Right ventricle myocardium inferior (tissue), 1 donor: Measurements from ENCODE around the gene PYROXD2. TPM values are rescaled to one million over a fixed set of nuclear protein-coding genes. Genes with fewer than 3 reads are reported as not detected.

Source experiments
- ATAC-seq: fragments of 200-7000 bp; cut with Tn5 transposase; one replicate; pipeline ENCODE4 v1.9.1; 2020; ENCODE audit warnings: mild to moderate bottlenecking, moderate library complexity
- DNase-seq: peaks from one replicate; pipeline ENCODE4 v3.0.0; 2021; ENCODE audit errors: missing footprints
- intact Hi-C: fragments of 100-400 bp; cut with DNase I; formaldehyde crosslinking; loops from one replicate; pipeline ENCODE4 v1.11.0; 2022
- long read RNA-seq: library from polyadenylated mRNA; unstranded; transcript quantifications from one replicate; pipeline ENCODE4 v2.0.0, GENCODE V29; 2021
- total RNA-seq: library from RNA; stranded (reverse); fragmentation: NEBNext Ultra II Directional; extraction: Animal tissue kit (Norgen Biotek cat#: 25700); gene quantifications from one replicate; pipeline ENCODE4 v1.2.1, GENCODE V29; 2021
- donor health status: DM: no; HTN: yes; CAD: no; lungs with severe emphysema.

PYROXD2 gene
- 10.7 TPM for total RNA-seq
- long read RNA-seq, partial matches to known transcripts: 2 of 6 reads
- long read RNA-seq, other reads (novel, unspliced or antisense): 3 of 6 reads

DNA sequence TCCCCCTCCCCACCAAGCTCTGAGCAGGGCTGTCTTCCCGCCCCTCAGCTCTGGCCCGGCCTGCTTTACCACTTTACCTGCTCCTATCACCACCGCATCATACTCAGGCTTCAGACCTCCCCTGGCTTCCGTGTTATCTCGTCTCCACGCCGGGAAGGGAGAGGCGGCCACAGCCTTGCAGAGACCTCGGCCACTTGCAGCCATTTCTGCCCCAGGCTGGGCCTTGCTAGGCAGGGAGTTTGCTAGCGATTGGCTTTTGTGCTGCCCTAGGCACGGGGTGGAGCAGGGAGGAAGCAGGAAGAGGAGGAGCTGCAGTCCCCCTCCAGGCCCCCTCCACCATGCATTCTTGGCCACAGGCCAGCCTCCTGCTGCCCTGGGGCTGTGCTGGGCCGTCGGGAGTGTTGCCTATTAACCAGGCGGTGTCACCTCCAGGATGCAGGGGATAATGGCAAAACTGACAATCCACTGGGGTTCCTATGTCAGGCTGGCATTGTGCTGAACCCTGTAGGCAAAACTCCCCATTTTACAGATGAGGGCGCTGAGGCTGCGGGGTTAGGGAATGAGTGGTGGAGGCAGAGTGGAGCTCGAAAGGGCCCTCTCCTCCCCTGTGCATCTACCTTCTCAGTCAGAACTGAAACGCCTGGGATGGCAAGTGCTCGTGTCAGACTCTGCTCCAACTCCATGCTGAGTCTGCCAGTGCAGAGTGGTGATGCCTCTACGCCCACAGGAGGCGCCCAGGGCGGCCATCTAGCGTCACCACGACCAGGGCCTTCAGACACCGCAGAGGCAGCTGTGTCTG is at the start of gene PYROXD2:
Gene PYROXD2, minus strand, starts transcription at position 251 of the 799 bp plus-strand sequence. Its CDS starts 47 bp downstream, at position 204.
- peak; percentile 96 for ATAC-seq
- peak; percentile 94 for DNase-seq
- intact Hi-C loops: loop anchor here (5.0 kb wide), 2 partner anchors 73 to 93 kb away; no protein-coding TSS in a partner anchor

GRCh38 chr10:98463976-98464754 is 49.2 kb upstream of the PYROXD2 start:
- intact Hi-C loops: no loop called here
- DNase-seq: no peak
- ATAC-seq: no peak

GRCh38 chr10:98463016-98463415 is 48.0 kb upstream of the PYROXD2 start:
- no peak for DNase-seq
- intact Hi-C loops: no loop called here
- ATAC-seq: no peak

DNA sequence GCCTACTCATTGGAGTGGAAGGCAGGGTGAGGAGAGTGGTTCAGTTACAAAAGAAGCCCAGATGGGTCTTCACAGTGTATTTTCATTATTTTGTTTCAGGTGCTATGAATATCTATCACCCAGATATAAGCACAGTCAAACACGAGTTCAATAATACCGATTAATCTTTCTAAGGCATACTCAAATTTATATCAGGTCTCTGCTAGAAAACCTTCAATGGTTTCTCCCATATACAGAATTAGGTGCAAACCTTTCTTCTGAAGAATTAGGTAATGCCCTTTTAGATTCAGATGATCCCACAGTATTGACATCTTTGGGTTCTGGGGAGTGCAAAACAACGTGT is 46.5 kb upstream of the PYROXD2 start:
- intact Hi-C loops: no loop called here
- DNase-seq (no peak), ATAC-seq (no peak)

DNA sequence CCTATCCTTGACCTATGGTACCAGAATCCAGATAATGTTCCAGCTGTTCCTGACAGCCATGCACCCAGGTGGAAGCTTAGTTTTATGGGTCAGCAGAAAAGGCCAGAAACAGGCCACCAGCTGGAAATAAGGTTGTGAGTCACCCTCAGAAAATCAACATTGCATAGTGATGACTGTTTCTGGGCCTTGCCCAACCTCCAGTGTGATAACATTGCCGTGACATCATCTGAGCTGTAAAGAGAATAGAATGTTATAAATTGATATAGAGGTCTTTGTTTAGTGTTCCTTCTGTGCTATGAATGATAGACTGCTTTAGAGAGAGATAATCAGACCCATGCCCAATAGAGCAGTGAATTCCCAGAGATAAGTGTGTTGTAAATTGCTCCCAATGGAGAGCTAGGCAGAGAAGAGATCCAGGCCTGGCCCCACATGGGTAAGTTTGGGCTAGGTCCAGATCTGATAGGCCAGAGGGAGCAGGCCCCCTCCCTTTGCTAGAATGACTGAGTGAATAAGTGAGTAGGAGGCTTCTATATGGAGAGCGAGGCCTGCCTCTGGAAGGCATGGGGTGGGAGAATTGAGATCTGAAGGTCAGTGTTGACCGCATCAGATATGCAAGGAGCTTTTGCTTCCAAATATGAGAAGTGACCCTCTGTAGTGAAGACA is 46.0 kb upstream of the PYROXD2 start:
- intact Hi-C loops: no loop called here
- DNase-seq (no peak), ATAC-seq (peak; percentile 85)

DNA sequence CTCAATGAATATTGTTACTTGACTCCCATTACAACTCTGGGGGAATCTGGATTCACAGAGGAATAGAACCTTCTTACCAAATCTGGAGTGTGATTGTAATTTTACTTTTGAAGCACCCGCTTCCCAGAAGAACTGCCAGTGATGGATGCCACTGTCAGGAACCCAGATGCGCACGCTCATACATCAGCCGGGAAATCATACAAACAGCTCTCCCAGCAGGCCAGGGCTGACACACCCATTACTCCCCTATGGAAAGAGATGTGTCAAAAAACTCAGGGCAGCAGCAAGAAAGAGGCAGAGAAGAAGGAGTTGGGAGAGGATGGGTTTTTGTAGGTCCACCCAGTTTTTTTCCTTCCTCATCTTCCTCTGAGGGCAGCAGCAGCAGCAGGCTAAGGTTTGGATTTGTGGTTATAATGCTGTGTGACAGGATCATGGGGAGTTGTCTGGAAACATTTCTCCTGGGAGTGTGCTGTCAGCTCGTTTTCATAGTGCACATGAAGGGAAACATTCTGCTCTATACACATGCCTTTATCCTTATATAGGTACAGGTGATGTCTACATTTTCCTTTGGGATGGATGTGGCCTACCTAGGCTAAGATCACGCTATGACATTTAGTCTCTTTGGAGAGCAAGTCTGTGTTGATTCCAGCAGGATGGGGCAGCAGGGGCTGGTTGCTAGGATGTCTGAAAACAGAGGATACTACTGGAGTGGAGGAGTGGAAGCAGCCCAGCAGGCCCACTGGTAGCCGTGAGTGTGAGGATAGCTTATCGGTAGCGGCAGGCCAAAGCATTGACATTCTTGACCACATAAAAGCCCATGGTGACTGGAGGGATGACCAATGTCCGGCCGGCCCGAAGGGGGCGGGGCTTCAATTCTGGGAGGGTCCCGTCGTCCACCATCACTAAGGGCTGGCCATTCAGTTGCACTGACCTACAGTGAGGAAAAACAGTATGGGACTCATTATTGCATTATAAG is 44.1 kb upstream of the PYROXD2 start:
- no peak for DNase-seq
- ATAC-seq: no peak
- intact Hi-C loops: no loop called here

- intact Hi-C loops: no loop called here
- DNase-seq (no peak), ATAC-seq (no peak)
Observed at GRCh38 chr10:98457721-98458120, 42.7 kb upstream of the PYROXD2 start.

DNA sequence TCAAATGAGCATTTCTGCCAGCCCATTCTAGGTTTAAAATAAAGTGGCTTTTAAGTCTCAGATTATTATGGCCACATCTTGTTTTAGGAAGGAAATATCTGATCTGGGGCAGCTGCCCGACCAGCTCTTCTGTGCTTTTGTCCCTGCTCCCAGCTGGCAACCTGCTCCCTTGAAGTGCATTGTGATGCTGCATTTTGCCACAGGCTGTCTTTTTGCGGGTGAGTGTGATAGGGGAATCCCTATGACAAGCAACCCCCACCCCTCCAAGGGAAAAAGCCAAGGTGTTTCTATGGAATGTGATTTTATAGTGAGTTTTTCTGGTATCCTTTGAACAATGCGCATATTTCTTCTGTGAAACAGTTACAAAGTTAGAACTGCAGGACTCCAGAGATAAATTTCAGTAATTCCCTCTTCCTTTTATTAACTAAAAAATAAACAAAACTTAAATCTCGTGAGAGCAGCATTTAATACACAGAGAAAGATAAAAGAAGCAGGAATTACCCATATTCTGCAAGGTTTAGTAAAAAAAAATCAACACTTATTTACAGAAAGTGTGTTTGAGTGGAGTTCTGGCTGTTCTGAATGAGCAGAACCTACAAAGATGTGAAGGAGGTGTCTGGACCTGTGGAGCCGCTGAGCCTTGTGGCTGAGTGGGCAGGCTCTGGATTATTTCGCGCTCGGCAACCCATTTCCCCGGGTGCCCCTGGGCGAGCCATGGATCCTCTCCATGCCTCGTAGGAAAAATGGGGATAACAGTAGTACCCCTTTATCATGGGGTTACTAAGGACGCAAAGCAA is 41.9 kb upstream of the PYROXD2 start:
- intact Hi-C loops: no loop called here
- DNase-seq (no peak), ATAC-seq (no peak)

DNA sequence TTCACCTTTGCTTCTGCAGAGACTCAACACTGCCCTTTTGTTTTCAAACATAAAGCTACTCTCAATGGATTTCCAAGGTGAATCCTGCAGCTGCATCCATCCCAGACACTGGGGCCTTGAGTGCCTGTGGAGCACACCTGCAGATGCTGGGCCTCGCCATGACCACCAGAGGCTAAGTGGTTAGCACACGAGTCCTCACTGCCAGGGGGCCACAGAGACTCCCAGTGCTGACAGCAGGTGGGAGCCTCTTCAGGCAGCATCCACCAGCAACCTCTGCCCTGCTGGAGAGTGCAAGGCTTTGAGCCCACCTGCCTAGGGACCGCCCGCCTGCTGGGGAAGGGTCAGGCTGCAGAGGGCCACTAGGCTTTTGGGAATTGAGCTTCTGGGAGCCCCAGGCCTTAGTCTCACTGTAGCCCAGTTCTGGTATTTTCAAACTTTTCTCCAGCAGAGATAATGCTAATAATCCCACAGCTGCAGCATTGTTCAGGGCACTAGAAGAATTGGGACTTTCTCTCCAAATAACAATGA is 41.1 kb upstream of the PYROXD2 start:
- ATAC-seq (no peak), DNase-seq (no peak)
- intact Hi-C loops: no loop called here

- intact Hi-C loops: no loop called here
- ATAC-seq: no peak
- DNase-seq: no peak
Observed at GRCh38 chr10:98453729-98454128, 38.7 kb upstream of the PYROXD2 start.

DNA sequence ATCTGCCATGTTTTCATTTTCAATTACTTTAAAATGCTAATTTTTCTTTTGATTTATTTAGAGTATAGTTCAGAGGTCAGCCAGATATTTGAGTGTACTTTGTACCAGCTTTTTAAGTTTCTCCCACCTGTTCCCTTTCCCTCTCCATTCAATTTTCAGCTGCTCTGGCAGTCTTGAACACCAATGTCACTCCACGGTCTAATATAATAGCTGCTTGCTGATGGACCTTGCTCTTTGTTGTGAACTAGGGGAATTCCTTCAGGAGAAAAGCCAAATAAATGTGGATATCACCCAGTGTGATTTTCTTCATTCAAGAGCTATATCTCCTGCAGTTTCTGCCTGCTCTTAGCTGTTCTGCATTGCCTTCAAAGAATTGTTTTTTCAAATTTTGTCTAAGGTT is 35.6 kb upstream of the PYROXD2 start:
- intact Hi-C loops: no loop called here
- ATAC-seq (no peak), DNase-seq (no peak)

DNA sequence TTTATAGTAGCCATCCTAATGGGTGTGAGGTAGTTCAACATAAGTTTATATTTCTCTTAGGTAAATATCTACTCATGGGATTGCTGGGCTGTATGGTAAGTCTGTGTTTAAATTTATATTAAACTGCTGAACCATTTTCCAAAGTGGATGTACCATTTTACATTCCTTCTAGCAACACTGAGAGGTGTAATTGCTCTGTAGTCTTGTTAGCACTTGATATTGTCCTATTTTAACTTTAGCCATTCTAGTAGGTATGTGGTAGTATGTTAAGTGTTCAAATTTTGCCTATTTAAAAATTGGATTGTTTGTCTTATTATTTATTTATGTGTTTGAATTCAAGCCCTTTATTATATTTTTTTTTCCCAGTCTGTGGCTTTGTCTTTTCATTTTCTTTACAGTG is 34.3 kb upstream of the PYROXD2 start:
- intact Hi-C loops: no loop called here
- no peak for ATAC-seq
- DNase-seq: no peak

DNA sequence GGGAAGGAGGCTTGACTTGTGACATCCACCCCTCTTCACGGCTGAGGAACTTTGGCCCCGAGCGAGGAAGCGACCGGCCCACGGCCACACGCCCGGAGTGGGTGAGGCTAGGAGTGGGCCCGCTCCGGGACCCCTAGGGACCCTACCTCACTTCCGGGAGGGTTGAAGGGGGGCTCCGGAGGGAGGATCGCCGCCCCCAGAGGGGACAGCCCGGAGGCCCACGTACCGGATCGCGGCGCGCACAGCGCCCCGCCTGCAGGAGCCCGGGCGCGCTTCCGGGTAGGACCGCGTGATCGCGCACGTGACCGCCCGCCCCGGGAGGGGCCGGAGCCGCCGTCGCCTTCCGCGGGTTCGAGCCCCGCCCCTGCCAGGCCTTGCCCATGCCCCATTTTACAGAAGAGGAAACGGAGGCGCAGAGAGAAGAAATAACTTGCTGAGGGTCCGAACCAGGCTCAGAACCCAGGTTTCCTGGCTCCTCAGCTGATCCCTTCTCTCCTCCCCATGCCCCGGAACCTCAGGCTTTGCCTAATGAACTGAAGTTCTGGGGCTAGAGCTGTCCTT is 31.8 kb upstream of the PYROXD2 start, which contains the start of gene HPS1:
Gene HPS1, minus strand, starts transcription at position 275 of the 561 bp plus-strand sequence. CDS start 3,695 bp downstream, outside the sequence.
- ATAC-seq (peak; percentile 96), DNase-seq (peak; percentile 94)
- intact Hi-C loops: no loop called here

DNA sequence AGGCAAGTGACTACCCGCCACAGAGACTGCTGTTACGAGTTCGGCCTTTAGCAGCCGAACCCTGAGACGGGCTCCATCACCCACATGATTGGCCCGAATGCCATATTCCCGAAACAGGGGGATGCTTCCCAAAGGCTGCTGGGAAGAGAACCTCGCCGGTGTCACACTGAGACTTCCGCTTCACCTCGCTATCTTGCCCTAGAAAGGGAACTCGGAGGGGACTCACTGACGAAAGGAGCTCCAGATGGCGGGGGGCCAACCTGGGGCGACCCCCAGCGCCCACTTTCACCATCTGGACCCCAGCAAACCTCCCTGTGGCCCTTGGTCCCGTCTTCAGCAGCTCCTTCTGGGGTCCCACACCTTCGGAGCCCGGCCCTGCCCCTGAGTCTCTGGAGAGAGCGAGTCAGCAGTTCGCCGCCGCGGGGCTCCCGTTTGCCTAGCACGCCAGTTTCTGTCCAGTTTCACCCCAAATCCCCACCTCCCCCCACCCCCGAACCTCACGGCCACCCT is 31.2 kb upstream of the PYROXD2 start:
- peak; percentile 84 for DNase-seq
- ATAC-seq: peak; percentile 42
- intact Hi-C loops: no loop called here

DNA sequence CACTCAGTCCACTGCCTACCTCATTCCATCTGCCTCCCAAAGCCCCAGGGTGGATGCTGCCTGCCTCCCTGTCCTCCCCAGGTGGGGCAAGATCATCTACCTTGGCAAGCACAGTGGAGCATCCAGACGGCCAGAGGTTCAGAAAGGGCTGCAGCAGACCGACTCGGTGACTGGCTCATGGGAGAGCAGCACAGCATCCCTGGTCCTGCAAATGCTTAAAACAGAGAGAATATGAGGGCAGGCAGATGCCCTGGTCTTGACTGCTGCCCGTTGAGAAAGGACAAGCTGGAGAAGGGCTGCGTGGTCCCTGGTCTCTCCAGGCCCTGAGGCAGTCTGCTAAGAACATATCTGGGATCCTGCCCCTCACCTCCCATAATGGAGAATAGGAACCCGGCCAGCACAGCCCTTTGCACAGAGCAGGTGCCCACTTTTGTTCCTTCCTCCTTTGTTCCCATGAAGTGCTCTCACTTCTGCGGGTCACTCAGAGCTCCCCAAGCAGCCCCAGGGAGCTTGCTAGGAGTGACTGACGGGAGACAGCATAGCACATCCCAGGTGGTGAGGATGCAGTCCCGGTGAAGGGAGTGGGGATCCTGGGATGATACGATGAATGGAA is 30.3 kb upstream of the PYROXD2 start:
- no peak for ATAC-seq
- intact Hi-C loops: no loop called here
- no peak for DNase-seq

DNA sequence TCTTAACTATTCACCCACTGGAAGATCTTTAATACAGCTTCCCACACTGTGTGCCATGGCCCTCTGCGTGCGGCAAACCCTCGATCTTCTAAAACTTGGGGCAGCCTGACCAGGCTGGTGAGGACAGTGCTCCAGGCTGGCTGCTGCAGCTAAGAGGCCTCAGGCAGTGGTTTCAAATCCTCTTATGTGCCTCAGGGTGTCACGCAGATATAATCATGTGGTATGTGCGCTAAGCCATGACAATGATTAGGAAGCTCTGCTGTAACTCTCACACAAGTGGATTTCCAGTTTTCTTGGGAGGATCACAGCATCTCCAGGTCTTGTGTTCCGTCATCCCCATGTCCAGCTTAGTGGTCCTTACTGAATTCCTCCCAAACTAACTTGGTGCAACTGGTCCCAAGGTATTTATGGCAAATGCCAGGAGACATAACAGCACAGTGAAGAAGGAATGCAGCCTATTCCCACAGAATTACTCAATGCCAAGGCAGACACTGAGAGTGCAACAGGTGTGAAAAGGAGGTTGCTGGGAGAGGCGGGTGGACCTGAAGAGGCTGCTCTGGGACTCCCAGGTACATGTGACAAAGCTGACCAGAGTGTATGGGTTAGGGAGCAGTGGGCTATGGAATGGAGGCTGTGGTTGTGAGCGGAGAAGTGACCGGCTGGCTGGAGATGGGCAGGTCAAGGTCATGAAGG is 29.5 kb upstream of the PYROXD2 start:
- no peak for ATAC-seq
- intact Hi-C loops: no loop called here
- DNase-seq: no peak
